Fibroblast of the aortic adventitia (primary cell): ENCODE results near the gene ZBED4. TPM values are rescaled to one million over a fixed set of nuclear protein-coding genes. Genes with fewer than 3 reads are reported as not detected.
A peak's percentile ranks its signal among the peaks of the same experiment; 100 is the strongest.
"Not testable (repeated sequence)": the region's sequence is repeated elsewhere in the genome, so short reads cannot be mapped to it uniquely, and the experiment has no call there.

Experiments
- DNase-seq: peaks from one replicate; pipeline ENCODE4 v3.0.0-alpha.2; 2010; ENCODE audit warnings: low read depth
- H3K4me3 ChIP-seq: 2 replicates; pipeline ENCODE4 v1.5.1; 2011; ENCODE audit warnings: low read depth, mild to moderate bottlenecking, control low read depth, low read length, moderate library complexity
- total RNA-seq: library from RNA; depleted of rRNA; stranded (reverse); fragments of >200 nt; gene quantifications from 2 replicates; pipeline ENCODE4 v1.2.3, GENCODE V29; 2012; ENCODE audit warnings: low replicate concordance
- TF ChIP-seq, protein P1 (sequence below): IDR thresholded peaks from 2 replicates; pipeline ENCODE4 v1.5.1; 2011; ENCODE audit warnings: mild to moderate bottlenecking, low read length, control low read depth, inconsistent platforms; ENCODE audit not compliant: insufficient read depth

The ZBED4 gene
- total RNA-seq, 1 donor = 8.3 TPM

DNA sequence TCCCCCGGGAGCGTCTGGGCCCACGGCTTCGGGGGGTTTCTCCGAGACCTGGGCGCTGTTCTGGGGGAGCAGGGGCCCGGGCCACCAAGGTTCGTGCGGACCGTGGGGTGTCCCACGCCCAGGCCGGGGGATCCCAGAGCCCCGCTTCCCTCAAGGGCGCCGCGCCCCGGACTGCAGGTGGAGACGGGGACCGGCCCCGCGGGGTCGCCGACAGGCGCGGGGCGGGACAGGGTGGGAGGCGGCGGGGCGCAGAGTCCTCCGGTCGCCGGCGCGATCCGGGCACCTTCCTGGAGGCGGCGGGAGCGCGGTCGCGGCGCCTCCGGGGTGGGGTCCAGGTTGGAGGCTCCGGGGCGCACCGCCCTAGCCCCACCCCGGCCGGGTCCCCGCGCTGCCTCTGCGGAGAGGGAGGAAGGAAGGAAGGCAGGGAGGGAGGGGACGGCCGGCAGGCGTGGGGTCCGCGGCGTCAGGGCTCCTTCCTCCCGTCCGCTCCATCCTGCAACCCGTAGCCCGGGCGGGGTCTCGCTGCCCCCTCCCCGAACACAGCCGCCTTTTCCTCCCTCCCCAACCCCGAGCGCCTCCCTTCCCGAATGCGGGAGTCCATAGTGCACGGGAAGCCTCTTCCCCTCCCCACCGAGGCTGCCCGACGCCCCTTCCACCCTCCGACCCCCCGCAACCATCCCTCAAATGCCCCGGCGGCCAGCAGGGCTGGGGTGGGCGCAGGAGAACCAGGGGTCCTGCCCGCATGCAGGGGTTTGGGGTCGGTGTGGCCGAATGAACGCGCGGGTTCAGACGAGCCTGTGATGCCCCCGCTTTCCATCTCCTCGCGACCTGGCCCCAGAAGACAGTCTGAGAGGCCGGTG is 4.3 kb upstream of the ZBED4 start:
- no peak overlapping the region for H3K4me3 ChIP-seq
- DNase-seq = no peak
- TF ChIP-seq, protein P1, sequence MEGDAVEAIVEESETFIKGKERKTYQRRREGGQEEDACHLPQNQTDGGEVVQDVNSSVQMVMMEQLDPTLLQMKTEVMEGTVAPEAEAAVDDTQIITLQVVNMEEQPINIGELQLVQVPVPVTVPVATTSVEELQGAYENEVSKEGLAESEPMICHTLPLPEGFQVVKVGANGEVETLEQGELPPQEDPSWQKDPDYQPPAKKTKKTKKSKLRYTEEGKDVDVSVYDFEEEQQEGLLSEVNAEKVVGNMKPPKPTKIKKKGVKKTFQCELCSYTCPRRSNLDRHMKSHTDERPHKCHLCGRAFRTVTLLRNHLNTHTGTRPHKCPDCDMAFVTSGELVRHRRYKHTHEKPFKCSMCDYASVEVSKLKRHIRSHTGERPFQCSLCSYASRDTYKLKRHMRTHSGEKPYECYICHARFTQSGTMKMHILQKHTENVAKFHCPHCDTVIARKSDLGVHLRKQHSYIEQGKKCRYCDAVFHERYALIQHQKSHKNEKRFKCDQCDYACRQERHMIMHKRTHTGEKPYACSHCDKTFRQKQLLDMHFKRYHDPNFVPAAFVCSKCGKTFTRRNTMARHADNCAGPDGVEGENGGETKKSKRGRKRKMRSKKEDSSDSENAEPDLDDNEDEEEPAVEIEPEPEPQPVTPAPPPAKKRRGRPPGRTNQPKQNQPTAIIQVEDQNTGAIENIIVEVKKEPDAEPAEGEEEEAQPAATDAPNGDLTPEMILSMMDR = no peak

DNA sequence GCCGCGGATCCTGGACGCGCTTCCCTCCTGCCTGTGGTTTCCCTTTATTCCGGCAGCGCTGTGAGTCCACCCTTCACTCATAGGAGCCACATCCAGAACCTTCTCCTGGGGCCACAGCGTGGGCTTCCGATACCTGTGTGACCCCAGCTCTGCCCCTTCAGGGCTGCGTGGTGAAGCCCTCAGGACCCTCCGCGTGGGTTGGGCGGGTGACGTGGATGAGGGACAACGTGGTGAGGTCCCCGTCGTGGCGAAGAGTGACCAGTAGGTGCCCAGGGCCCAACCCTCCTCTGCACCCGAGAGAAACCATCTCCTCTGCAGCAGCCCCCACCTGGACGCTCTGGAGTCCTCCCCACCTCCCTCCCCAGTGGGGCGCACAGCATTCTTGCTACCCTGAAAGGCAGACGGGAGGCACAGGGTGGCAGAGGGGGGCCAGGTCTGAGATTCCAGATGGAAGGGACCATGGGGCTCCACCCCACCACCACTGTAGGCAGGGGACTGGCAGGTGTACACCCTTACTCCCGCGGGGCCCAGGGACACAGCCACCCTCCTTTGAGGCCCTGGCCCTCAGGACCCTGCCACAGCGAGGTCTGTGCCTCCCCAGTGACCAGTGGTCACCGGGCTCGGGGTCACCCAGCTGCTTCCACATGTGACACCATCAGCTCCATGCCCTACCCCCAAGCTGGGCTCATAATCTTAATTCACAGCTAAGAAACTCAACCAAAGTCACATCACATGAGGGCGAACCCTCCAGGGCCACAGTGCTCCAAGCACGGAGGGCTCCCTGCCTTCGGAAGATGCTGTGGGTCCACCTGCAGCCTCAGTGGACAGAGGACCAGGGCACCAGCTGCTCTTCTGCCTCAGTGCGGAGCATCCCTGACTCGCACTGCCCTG is 3.4 kb upstream of the ZBED4 start:
- TF ChIP-seq, protein P1 = no peak
- no peak for DNase-seq
- H3K4me3 ChIP-seq = no peak overlapping the region

DNA sequence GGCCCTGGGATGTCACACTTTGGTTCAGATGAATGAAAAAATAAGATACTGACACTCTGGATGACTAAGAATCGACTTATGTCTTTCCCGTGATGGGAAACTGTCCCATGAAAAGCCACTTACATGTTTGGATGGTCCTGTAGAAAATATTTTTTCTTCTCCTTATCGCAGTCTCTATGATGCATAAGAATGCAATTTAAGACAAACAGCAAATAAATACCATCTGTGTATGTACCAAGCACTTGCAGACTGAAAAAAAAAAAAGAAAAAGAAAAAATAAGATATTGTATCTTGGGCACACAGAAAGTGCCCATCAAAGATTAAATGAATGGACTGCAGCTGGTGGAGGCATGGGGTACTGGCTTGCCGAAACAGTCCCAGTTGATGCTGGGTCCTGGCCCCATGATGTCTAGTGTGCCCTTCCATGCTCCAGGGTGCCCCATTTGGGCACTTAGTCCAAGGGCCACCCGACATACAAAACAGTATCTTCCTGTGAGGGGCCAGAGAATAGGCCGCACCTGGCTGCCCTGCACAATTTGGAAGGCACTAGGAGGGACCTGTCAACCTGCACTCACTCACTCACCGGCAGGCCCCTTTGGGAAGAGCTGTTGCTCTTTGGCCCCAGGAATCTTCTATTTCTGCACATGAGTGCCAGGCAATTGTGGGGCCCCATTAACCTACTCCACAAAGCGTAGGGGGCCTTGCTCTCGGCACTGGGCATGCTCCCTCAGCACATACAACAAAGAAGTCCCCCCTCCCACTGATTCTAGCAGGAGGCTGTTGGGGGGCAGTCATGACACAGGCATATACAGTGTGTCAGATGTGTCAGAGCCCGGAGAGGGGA is 2.5 kb upstream of the ZBED4 start:
- DNase-seq = no peak
- TF ChIP-seq, protein P1 = no peak

DNA sequence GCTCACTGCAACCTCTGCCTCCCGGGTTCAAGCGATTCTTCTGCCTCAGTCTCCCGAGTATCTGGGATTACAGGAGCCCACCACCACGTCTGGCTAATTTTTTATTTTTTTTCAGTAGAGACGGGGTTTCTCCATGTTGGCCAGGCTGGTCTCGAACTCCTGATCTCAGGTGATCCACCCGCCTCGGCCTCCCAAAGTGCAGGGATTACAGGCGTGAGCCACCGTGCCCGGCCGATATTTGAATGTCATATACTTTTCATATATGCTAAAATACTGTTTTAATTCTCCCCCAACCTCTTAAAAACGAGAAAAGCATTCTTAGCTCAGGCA is 1.1 kb upstream of the ZBED4 start:
- not testable (repeated sequence) for DNase-seq
- peak overlapping the region; percentile 78 for H3K4me3 ChIP-seq

More for the DNA sequence above, 2.5 kb upstream of the ZBED4 start:
- no peak overlapping the region for H3K4me3 ChIP-seq

DNA sequence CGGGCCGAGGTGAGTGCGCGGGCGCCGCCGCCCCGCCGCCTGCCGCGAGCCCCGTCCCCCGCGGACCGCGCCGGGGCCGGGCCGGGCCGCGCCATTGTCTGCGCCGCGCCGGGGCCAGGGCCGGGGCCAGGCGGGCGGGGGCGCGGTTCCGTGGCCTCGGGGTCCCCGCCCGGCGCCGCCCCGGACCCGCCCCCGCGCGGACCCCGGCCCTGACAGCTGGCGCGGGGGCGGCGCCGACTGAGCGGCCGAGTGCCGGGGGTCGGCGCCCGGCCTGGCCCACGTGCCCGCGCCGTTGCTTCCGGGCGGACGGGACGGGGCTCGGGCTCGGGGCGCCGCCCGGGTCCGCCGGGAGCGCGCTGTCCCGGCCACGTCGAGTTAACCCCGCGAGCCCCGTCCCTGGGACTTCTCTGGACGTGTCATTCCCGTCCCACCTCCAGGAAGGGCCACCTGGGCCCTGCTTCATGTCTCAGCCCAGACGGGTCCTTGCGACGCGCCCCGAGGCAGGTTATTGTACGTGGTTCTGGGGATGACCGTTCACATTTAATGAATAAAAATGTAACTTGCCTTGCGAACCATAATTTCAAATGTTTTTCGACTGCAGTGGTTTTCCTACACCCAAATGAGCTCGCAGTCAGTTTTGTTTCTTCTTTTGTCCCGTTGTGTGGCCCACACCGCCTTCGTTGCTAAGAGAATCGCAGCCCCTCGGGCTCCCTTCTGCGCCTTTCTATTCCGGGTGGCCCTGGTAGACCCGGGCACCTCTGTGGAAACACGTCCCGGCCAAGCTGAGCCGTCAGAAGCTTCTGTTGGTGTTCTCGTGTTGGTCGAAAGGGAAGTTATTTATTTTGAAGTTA is 562 bp downstream of the ZBED4 start:
- DNase-seq = peak; percentile 23
- peak overlapping the region; percentile 86 for H3K4me3 ChIP-seq
- TF ChIP-seq, protein P1 = no peak

DNA sequence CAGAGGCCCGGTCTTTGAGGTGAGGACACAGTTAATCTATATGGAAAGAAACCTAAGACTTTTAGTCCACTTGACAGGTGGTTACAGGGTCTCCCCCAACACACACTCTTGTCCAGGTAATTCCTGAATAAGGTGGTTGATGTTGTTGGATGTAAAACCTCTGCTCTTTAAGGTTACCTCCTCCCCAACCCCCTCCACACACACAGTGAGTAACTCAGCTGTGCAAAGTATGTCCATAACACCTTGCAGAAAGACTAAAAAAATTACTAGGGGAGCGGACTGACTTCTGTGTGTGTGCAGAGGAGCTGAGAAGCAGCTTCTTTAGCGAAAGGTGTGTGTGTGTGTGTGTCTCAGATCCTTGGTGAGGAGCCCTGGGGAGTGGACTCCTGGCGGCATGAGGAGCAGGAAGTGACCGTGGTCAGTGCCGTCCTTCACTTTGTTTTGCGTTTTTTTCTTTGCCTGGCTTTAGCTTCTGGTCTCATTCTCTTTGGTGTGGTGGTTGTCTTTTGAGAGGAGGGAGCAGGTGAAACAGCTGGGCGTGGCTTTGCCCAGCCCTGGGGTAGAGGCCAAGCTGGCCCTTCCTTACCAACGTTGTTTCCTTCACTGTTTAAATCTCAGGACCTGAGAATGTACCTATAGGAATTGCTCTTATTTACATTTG is 1.7 kb downstream of the ZBED4 start:
- peak; percentile 26 for DNase-seq
- TF ChIP-seq, protein P1 = no peak
- H3K4me3 ChIP-seq = peak overlapping the region; percentile 86
